ENCODE data around the gene NEK8.

NEK8 gene

DNA sequence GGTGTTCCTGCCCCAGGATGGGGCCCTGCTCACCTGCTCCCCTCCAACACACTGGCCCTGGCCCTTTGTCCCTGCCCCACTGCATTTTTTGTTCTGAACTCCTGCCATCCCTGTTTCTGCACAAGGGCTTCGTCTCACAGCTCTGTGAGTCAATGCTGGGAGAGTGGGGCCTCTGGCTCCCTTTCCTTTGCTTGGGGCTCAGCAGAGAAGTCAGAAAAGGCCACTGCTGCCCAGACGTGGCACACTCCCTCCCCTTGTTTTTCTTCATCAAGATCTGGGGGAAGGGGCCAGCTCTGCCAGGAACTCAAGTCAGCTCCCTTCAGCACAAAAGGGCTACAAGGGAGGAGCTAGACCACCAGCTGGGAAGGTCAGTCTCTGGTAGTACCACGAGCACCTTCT is 25.8 kb upstream of the NEK8 start:
- no peak overlapping the region for H3K4me3 ChIP-seq (ENCODE audit: control insufficient read depth, low read depth, low read length)
- no peak for TF ChIP-seq CTCF (conservative IDR thresholded peaks at IDR 0.05; ENCODE audit: control insufficient read depth, insufficient read depth, low read depth, low read length)

GRCh38 chr17:28703552-28704218 is 24.9 kb upstream of the NEK8 start:
- no peak for TF ChIP-seq CTCF (conservative IDR thresholded peaks at IDR 0.05; ENCODE audit: control insufficient read depth, insufficient read depth, low read depth, low read length)
- DNase-seq (ENCODE audit: low read depth): no peak

More for the DNA sequence above, 25.8 kb upstream of the NEK8 start:
- no peak for DNase-seq (ENCODE audit: low read depth)

DNA sequence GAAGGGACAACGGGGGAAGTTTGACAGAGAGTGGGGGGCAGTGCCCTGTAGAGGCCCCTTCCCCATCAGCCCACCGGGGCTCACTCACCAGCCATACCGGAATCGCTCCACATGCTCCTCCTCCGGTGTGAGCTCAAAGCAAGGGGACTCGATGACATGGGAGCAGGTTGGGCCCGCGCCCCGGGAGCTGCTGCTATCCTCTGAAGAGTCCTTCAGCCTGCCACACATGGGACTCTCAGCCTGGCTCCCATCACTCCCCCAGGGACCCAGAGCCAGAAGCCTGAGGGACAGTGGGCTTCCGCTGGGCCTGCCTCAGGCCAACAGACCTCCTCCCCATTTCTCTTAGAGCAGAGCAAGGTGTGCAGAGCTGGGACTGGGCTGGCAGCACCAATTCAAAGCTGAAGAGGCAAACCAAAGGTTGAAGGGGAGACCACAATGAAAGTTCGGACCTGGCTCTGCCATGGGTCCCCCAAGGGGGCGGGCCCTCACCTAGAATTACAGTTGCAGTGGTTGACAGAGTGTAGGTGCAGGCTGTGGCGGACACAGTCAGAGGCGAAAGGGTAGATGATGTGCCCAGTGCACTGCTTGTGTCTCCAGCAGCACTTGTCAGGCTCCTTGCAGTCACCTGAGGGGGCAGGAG is 24.2 kb upstream of the NEK8 start:
- no peak for TF ChIP-seq CTCF (conservative IDR thresholded peaks at IDR 0.05; ENCODE audit: control insufficient read depth, insufficient read depth, low read depth, low read length)
- no peak for DNase-seq (ENCODE audit: low read depth)
- H3K4me3 ChIP-seq (ENCODE audit: control insufficient read depth, low read depth, low read length): no peak overlapping the region

More at GRCh38 chr17:28703552-28704218, 24.9 kb upstream of the NEK8 start:
- H3K4me3 ChIP-seq (ENCODE audit: control insufficient read depth, low read depth, low read length): no peak overlapping the region

DNA sequence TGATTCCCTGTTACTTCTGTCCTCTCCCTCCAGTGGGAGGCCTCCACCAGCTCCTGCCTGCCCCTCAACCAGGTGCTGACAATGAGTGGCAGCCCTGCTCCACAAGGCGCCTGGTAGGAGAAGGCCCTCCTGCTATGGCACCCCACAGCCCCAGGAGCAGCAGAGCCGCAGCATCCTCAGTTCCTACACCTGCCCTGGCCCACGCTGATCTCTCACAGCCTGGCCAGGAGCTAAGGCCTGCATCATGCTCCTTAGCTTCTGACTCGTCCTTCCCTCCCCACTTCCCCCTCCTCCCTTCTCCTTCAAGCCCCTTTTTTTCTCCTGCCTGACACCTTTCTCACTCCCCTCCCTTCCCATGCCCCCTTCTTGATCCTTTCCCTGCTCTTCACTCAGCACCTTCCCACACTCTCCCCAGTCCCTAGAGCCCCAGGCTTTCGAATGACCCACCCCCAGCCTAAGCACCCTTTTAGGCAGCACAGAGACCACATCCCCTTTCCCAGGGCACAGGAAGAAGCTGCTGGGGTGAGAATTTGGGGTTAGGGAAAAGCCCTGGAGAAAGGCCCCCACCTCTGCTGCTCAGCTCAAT is 23.4 kb upstream of the NEK8 start:
- TF ChIP-seq CTCF (conservative IDR thresholded peaks at IDR 0.05; ENCODE audit: control insufficient read depth, insufficient read depth, low read depth, low read length): no peak
- no peak for DNase-seq (ENCODE audit: low read depth)
- no peak overlapping the region for H3K4me3 ChIP-seq (ENCODE audit: control insufficient read depth, low read depth, low read length)

GRCh38 chr17:28705728-28706334 is 22.8 kb upstream of the NEK8 start:
- no peak for TF ChIP-seq CTCF (conservative IDR thresholded peaks at IDR 0.05; ENCODE audit: control insufficient read depth, insufficient read depth, low read depth, low read length)
- no peak for DNase-seq (ENCODE audit: low read depth)

GRCh38 chr17:28706471-28707338 is 21.9 kb upstream of the NEK8 start:
- H3K4me3 ChIP-seq (ENCODE audit: control insufficient read depth, low read depth, low read length): no peak overlapping the region
- no peak for DNase-seq (ENCODE audit: low read depth)
- TF ChIP-seq CTCF (conservative IDR thresholded peaks at IDR 0.05; ENCODE audit: control insufficient read depth, insufficient read depth, low read depth, low read length): no peak

More at GRCh38 chr17:28705728-28706334, 22.8 kb upstream of the NEK8 start:
- H3K4me3 ChIP-seq (ENCODE audit: control insufficient read depth, low read depth, low read length): no peak overlapping the region
